DND-41 (cell line): Measurements from ENCODE around the gene ZNF746.

ENCODE experiments used
- ATAC-seq: fragments of 200-7000 bp; cut with Tn5 transposase; 3 replicates; pipeline ENCODE4 v1.9.1; 2021; ENCODE audit warnings: low read depth; ENCODE audit not compliant: insufficient read depth
- DNase-seq: peaks from one replicate; pipeline ENCODE4 v3.0.0-alpha.2; 2020
- H2AFZ ChIP-seq: 2 replicates; pipeline ENCODE4 v1.6.0; 2012; ENCODE audit warnings: low read depth, low read length
- H3K27ac ChIP-seq: 2 replicates; pipeline ENCODE4 v1.5.1; 2012; ENCODE audit warnings: low read length, inconsistent platforms
- H3K27me3 ChIP-seq: fragments of 200-600 bp; sonication (generic); 2 replicates; pipeline ENCODE4 v1.6.0; 2012; ENCODE audit warnings: low read length, mild to moderate bottlenecking, inconsistent platforms; ENCODE audit not compliant: insufficient read depth, poor library complexity
- H3K36me3 ChIP-seq: 2 replicates; pipeline ENCODE4 v1.5.1; 2012; ENCODE audit warnings: low read length, inconsistent platforms; ENCODE audit not compliant: insufficient read depth
- H3K4me1 ChIP-seq: 2 replicates; pipeline ENCODE4 v1.5.1; 2012; ENCODE audit warnings: mild to moderate bottlenecking, low read length; ENCODE audit not compliant: insufficient read depth
- H3K4me2 ChIP-seq: 2 replicates; pipeline ENCODE4 v1.6.0; 2012; ENCODE audit warnings: mild to moderate bottlenecking, moderate library complexity, low read length, inconsistent platforms; ENCODE audit not compliant: insufficient read depth
- H3K4me3 ChIP-seq, 2 experiments: fragments of 200-600 bp in 1 of 2; shearing (Covaris generic) in 1 of 2; 2 replicates each; pipeline ENCODE4 v1.5.1; 2012 to 2016; ENCODE audit warnings: inconsistent platforms in 2 of 2, low read length in 2 of 2, mild to moderate bottlenecking in 2 of 2, low read depth in 1 of 2, moderate library complexity in 1 of 2
- H3K79me2 ChIP-seq: 2 replicates; pipeline ENCODE4 v1.6.0; 2012; ENCODE audit warnings: low read length, inconsistent platforms; ENCODE audit not compliant: insufficient read depth
- H3K9ac ChIP-seq: 2 replicates; pipeline ENCODE4 v1.6.0; 2012; ENCODE audit warnings: low read depth, mild to moderate bottlenecking, inconsistent platforms, low read length, moderate library complexity
- H3K9me3 ChIP-seq: 2 replicates; pipeline ENCODE4 v1.5.1; 2012; ENCODE audit warnings: low read length, moderate library complexity, mild to moderate bottlenecking, inconsistent platforms; ENCODE audit not compliant: insufficient read depth, severe bottlenecking
- H4K20me1 ChIP-seq: 2 replicates; pipeline ENCODE4 v1.6.0; 2012; ENCODE audit warnings: low read length; ENCODE audit not compliant: insufficient read depth
- EZH2 ChIP-seq: IDR thresholded peaks from 3 replicates; pipeline ENCODE4 v1.6.1; 2012; ENCODE audit warnings: borderline replicate concordance, low read depth, mild to moderate bottlenecking, moderate library complexity, low read length, inconsistent platforms; ENCODE audit not compliant: severe bottlenecking
- TF ChIP-seq, protein P1 (sequence below): IDR thresholded peaks from 2 replicates; pipeline ENCODE4 v1.5.1; 2012; ENCODE audit warnings: borderline replicate concordance, low read length, moderate library complexity, mild to moderate bottlenecking; ENCODE audit not compliant: poor library complexity, severe bottlenecking; ENCODE audit errors: extremely low read depth

The ZNF746 gene

DNA sequence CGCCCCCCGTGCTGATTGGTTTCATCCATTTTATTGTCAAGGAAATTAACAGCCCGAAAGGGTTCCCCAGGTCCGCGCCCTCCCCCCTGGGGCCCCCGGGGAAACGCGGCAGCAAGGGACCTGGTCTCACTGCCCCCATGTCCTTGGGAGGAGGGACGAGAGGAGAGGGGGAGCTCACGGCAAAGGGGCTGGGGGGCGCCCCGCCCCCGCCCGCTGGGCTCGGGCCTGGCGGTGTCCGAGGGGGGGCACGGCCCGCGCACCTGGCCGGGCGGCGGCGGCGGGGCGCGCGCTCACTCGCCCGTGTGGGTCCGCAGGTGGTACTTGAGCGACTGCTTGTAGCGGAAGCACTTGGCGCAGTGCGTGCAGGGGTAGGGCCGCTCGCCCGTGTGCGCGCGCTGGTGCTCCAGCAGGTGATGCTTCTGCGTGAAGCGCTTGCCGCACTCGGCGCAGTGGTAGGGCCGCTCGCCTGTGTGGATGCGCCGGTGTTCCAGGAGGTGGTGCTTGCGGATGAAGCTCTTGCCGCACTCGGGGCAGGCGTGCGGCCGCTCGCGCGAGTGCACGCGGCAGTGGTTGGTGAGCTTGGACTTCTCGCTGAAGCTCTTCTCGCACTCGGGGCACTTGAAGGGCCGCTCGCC is 66.0 kb downstream of the ZNF746 start:
- H3K4me2 ChIP-seq = no peak overlapping the region
- DNase-seq = no peak

DNA sequence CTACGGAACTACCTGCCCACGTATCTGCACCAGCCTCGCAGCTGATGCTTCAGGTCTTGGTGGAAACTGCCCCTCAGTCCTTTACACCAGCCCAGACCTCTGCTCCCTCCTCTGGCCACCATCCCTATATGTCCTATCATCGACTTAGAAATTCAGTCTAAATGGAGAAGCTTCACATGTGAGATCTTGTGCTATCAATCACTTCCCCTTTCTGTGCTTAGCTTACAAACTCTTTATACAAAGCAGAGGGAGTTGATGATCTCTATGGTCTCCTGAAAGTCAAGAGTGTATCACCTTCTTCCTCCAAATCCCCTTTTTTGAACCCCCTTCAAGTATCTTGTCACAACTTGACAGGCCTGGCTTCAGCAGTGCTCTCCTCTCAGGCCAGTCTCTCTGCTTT is 67.4 kb downstream of the ZNF746 start:
- Histone ChIP-seq H3K79me2 (no peaks in the 10 kb centered on the region), H3K4me3 (no peak overlapping the region), H3K36me3 (peaks cover 40% of the 10 kb centered on the region), H2AFZ (no peak overlapping the region), H3K27ac (no peak overlapping the region), H3K4me2 (no peak overlapping the region), H3K27me3 (no peaks in the 10 kb centered on the region), H4K20me1 (no peaks in the 10 kb centered on the region), H3K4me1 (no peaks in the 10 kb centered on the region), H3K9me3 (no peaks in the 10 kb centered on the region), H3K9ac (no peak overlapping the region)
- ATAC-seq = no peak
- no peak for TF ChIP-seq EZH2
- TF ChIP-seq, protein P1, sequence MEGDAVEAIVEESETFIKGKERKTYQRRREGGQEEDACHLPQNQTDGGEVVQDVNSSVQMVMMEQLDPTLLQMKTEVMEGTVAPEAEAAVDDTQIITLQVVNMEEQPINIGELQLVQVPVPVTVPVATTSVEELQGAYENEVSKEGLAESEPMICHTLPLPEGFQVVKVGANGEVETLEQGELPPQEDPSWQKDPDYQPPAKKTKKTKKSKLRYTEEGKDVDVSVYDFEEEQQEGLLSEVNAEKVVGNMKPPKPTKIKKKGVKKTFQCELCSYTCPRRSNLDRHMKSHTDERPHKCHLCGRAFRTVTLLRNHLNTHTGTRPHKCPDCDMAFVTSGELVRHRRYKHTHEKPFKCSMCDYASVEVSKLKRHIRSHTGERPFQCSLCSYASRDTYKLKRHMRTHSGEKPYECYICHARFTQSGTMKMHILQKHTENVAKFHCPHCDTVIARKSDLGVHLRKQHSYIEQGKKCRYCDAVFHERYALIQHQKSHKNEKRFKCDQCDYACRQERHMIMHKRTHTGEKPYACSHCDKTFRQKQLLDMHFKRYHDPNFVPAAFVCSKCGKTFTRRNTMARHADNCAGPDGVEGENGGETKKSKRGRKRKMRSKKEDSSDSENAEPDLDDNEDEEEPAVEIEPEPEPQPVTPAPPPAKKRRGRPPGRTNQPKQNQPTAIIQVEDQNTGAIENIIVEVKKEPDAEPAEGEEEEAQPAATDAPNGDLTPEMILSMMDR = no peak
- no peak for DNase-seq

More for the DNA sequence above, 66.0 kb downstream of the ZNF746 start:
- no peak overlapping the region for H2AFZ ChIP-seq
- H3K9ac ChIP-seq = no peak overlapping the region
- no peak overlapping the region for H3K27ac ChIP-seq
- no peaks in the 10 kb centered on the region for H3K79me2 ChIP-seq
- no peaks in the 10 kb centered on the region for H3K9me3 ChIP-seq
- H3K27me3 ChIP-seq = no peaks in the 10 kb centered on the region
- no peaks in the 10 kb centered on the region for H3K4me1 ChIP-seq
- no peak for ATAC-seq
- no peak overlapping the region for H3K4me3 ChIP-seq
- H4K20me1 ChIP-seq = no peaks in the 10 kb centered on the region
- H3K36me3 ChIP-seq = peaks cover 54% of the 10 kb centered on the region
- no peak for TF ChIP-seq EZH2

DNA sequence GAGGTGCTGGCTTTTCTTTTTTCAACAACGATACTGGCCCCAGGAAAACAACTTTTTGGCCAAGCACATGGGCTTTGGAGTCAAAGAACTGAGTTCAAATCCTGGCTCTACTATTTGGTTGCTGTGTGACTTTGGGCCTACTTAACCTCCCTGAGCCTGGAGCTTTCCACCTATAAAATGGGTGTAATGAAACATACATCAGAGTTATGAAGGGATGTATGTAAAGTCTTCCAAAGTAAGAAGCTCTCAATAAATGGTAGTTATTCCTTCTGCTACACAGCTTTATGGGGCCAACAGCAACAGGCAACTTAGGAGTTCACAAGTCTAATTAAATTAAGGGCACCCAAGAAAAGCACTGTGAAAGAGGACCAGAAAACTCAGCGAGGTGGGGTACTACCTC is 69.7 kb downstream of the ZNF746 start:
- no peak for ATAC-seq
- H3K9me3 ChIP-seq = no peaks in the 10 kb centered on the region
- TF ChIP-seq, protein P1 = no peak
- no peak for TF ChIP-seq EZH2

DNA sequence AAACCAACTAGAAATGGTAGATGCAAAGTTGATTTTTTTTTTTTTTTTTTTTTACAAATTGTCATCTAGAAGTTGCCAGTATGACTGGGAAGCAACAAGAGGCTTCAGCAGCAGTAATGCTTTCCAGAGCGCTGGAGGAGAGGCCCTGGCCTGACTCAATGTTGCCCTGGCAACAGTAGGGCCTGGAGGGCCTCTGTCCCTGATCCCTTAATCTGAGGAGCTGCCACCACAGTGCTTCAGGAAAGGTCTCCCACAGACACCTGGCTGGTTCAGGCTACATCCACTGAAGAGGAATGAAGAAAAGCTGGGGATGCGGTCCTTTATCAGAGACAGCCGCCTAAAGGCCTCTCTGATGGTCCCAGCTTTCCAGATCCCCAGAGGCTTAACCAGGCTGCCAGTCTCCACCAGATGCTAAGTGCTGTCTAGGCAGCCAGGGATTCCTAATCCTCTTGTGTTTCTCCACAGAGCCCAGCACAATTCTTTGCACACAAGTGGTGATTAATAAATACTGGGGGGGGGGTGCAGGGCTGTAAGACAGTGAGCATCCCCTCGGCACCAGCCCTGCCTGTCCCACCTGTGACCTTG is 70.4 kb downstream of the ZNF746 start:
- H2AFZ ChIP-seq = no peak overlapping the region
- no peaks in the 10 kb centered on the region for H3K79me2 ChIP-seq
- TF ChIP-seq, protein P1 = no peak
- ATAC-seq (no peak), DNase-seq (no peak)
- no peak overlapping the region for H3K4me2 ChIP-seq
- H3K36me3 ChIP-seq = peaks cover 12% of the 10 kb centered on the region
- no peak overlapping the region for H3K27ac ChIP-seq
- H3K9ac ChIP-seq = no peak overlapping the region
- H4K20me1 ChIP-seq = no peaks in the 10 kb centered on the region
- no peaks in the 10 kb centered on the region for H3K27me3 ChIP-seq
- no peaks in the 10 kb centered on the region for H3K9me3 ChIP-seq
- H3K4me1 ChIP-seq = peaks cover 4% of the 10 kb centered on the region; the same call in 1 of the 2 replicates
- H3K4me3 ChIP-seq = no peak overlapping the region

More for the DNA sequence above, 69.7 kb downstream of the ZNF746 start:
- Histone ChIP-seq H3K27me3 (no peaks in the 10 kb centered on the region), H3K36me3 (peaks cover 19% of the 10 kb centered on the region), H3K27ac (no peak overlapping the region), H3K4me1 (no peaks in the 10 kb centered on the region), H4K20me1 (no peaks in the 10 kb centered on the region), H3K79me2 (no peaks in the 10 kb centered on the region), H2AFZ (no peak overlapping the region), H3K4me3 (no peak overlapping the region), H3K9ac (no peak overlapping the region), H3K4me2 (no peak overlapping the region)
- DNase-seq = no peak
